HCT116 (cell line): ENCODE data around the gene NFAT5.
"Not testable (repeated sequence)": the region's sequence is repeated elsewhere in the genome, so short reads cannot be mapped to it uniquely, and the experiment has no call there.

Source experiments
- EZH2 ChIP-seq: fragments of 200-600 bp; sonication (generic); IDR thresholded peaks from 2 replicates; pipeline ENCODE4 v1.6.1; 2017; ENCODE audit warnings: antibody characterized with exemption, mixed run types
- JUND ChIP-seq: IDR thresholded peaks from 2 replicates; pipeline ENCODE4 v1.6.1; 2012
- POLR2A ChIP-seq: IDR thresholded peaks from 2 replicates; pipeline ENCODE4 v1.7.0; 2011; ENCODE audit warnings: borderline replicate concordance; ENCODE audit not compliant: insufficient read depth, insufficient read length; ENCODE audit errors: extremely low read depth
- POLR2AphosphoS5 ChIP-seq: IDR thresholded peaks from 2 replicates; pipeline ENCODE4 v1.6.1; 2011; ENCODE audit warnings: mild to moderate bottlenecking, low read depth, low read length, moderate library complexity
- RAD21 ChIP-seq: IDR thresholded peaks from 2 replicates; pipeline ENCODE4 v1.6.1; 2012; ENCODE audit warnings: low read depth, mild to moderate bottlenecking
- SP1 ChIP-seq: IDR thresholded peaks from 2 replicates; pipeline ENCODE4 v1.6.1; 2012; ENCODE audit warnings: low read depth
- TCF7L2 ChIP-seq: IDR thresholded peaks from 2 replicates; pipeline ENCODE4 v1.7.0; 2011; ENCODE audit warnings: borderline replicate concordance, inconsistent platforms; ENCODE audit not compliant: insufficient read depth, insufficient read length; ENCODE audit errors: extremely low read depth
- YY1 ChIP-seq: IDR thresholded peaks from 2 replicates; pipeline ENCODE4 v1.6.1; 2011; ENCODE audit warnings: low read length, low read depth, moderate library complexity, mild to moderate bottlenecking; ENCODE audit not compliant: insufficient replicate concordance; ENCODE audit errors: extremely low read depth
- TF ChIP-seq, protein P1 (sequence below), 3 experiments: fragments of 200-600 bp in 1 of 3; sonication (generic) in 1 of 3; IDR thresholded peaks in 2 of 3; conservative IDR thresholded peaks in 1 of 3; 2 replicates each; pipeline ENCODE4 v1.5.1; 2012 to 2017; ENCODE audit warnings: low read depth in 2 of 3, low read length in 2 of 3, antibody characterized with exemption in 1 of 3, borderline replicate concordance in 1 of 3, control low read depth in 1 of 3, mild to moderate bottlenecking in 1 of 3, mixed read lengths in 1 of 3, mixed run types in 1 of 3, moderate library complexity in 1 of 3; ENCODE audit not compliant: insufficient read depth in 1 of 3
- TF ChIP-seq, protein P2 (sequence below): IDR thresholded peaks from 2 replicates; pipeline ENCODE4 v1.6.1; 2012

DNA sequence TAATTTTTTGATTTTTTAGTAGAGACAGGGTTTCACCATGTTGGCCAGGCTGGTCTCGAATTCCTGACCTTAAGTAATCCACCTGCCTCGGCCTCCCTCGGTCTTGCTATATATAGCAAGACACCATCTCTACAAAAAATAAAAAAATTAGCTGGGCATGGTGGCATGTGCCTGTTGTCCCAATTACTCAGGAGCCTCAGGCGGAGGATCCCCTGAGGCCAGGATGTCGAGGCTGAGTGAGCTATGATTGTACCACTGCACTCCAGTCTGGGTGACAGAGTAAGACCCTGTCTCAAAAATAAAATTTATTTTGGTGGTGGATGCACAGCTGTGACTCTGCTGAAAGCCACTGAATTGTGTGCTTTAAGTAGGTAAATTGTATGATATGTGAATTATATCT, 18.7 kb downstream of the NFAT5 start:
- not testable (repeated sequence) for TF ChIP-seq EZH2, POLR2AphosphoS5, RAD21, YY1, POLR2A, SP1, JUND, TCF7L2
- TF ChIP-seq, protein P1, sequence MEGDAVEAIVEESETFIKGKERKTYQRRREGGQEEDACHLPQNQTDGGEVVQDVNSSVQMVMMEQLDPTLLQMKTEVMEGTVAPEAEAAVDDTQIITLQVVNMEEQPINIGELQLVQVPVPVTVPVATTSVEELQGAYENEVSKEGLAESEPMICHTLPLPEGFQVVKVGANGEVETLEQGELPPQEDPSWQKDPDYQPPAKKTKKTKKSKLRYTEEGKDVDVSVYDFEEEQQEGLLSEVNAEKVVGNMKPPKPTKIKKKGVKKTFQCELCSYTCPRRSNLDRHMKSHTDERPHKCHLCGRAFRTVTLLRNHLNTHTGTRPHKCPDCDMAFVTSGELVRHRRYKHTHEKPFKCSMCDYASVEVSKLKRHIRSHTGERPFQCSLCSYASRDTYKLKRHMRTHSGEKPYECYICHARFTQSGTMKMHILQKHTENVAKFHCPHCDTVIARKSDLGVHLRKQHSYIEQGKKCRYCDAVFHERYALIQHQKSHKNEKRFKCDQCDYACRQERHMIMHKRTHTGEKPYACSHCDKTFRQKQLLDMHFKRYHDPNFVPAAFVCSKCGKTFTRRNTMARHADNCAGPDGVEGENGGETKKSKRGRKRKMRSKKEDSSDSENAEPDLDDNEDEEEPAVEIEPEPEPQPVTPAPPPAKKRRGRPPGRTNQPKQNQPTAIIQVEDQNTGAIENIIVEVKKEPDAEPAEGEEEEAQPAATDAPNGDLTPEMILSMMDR (IDR thresholded peaks at IDR 0.05 in 2 of 3, conservative IDR thresholded peaks at IDR 0.05 in 1 of 3; ENCODE audit: borderline replicate concordance in 1 of 3, insufficient read depth in 1 of 3, low read depth in 2 of 3, low read length in 2 of 3) = not testable (repeated sequence)
- TF ChIP-seq, protein P2, sequence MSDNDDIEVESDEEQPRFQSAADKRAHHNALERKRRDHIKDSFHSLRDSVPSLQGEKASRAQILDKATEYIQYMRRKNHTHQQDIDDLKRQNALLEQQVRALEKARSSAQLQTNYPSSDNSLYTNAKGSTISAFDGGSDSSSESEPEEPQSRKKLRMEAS = not testable (repeated sequence)
